K562 (cell line): Measurements from ENCODE around the gene LRRC61. TPM values are rescaled to one million over a fixed set of nuclear protein-coding genes. Genes with fewer than 3 reads are reported as not detected.
A peak's percentile ranks its signal among the peaks of the same experiment; 100 is the strongest.

Experiments used
- ATAC-seq: fragments of 200-7000 bp; cut with Tn5 transposase; 3 replicates; pipeline ENCODE4 v1.9.1; 2020; ENCODE audit warnings: moderate library complexity
- BruUV-seq: library from RNA; stranded (reverse); fragments of 400-500 nt; replicated peaks from 2 replicates; lab custom pipeline; 2021; lab: Mats Ljungman, UMichigan
- CTCF ChIA-PET: fragments of 300-600 bp; formaldehyde crosslinking; extraction: SDS; loops from one replicate; lab custom pipeline; 2021; ENCODE audit warnings: low intra/inter-chr PET ratio; lab: Yijun Ruan, JAX
- POLR2A ChIA-PET: fragments of 300-600, 350-650 bp; sonication (Branson Sonifier 250); formaldehyde crosslinking; extraction: SDS; loops from one replicate; lab custom pipeline; 2021; ENCODE audit warnings: antibody characterized with exemption, inconsistent platforms; lab: Yijun Ruan, JAX
- DNase-seq, 4 experiments: peaks; one replicate each; pipeline versions ENCODE4 v3.0.0 to v3.0.0-alpha.2; 2011 to 2018; ENCODE audit warnings: low spot score in 3 of 4, mixed read lengths in 3 of 4; ENCODE audit errors: extremely low read depth in 1 of 4
- FAIRE-seq: peaks from 2 replicates; lab custom pipeline; 2011; peaks lifted over from hg19 to GRCh38; lab: Jason Lieb, UNC
- H2AFZ ChIP-seq: 2 replicates; pipeline ENCODE4 v1.6.0; 2011; ENCODE audit warnings: low read depth, low read length, control low read depth, inconsistent platforms
- H3K27ac ChIP-seq: fragments of 200-600 bp; 3 replicates; pipeline ENCODE4 v1.8.0; 2011; ENCODE audit warnings: low read depth, mild to moderate bottlenecking, control low read depth, inconsistent platforms, low read length, moderate library complexity, mixed read lengths; ENCODE audit errors: extremely low read depth
- H3K27me3 ChIP-seq, 2 experiments: fragments of 300-600 bp in 1 of 2; 2 replicates in 1 of 2; 3 replicates in 1 of 2; pipeline versions ENCODE4 v1.6.0 to v1.8.0; 2011; ENCODE audit warnings: inconsistent platforms in 2 of 2, low read length in 2 of 2, mild to moderate bottlenecking in 1 of 2, mixed read lengths in 1 of 2, moderate library complexity in 1 of 2; ENCODE audit not compliant: control insufficient read depth in 2 of 2, insufficient read depth in 2 of 2
- H3K36me3 ChIP-seq: fragments of 300-600 bp; 3 replicates; pipeline ENCODE4 v1.8.0; 2011; ENCODE audit warnings: mild to moderate bottlenecking, low read length, inconsistent platforms; ENCODE audit not compliant: control insufficient read depth, insufficient read depth
- H3K4me1 ChIP-seq, 2 experiments: fragments of 200-600 bp in 1 of 2; replicated peaks in 1 of 2; 2 replicates in 1 of 2; 3 replicates in 1 of 2; pipeline versions ENCODE4 v1.5.1 to v1.8.0; 2011; ENCODE audit warnings: inconsistent platforms in 2 of 2, low read length in 2 of 2, mild to moderate bottlenecking in 1 of 2, mixed read lengths in 1 of 2, moderate library complexity in 1 of 2; ENCODE audit not compliant: control insufficient read depth in 2 of 2, insufficient read depth in 2 of 2
- H3K4me2 ChIP-seq: 2 replicates; pipeline ENCODE4 v1.6.1; 2011; ENCODE audit warnings: low read length, control low read depth, inconsistent platforms, mixed read lengths; ENCODE audit not compliant: insufficient read depth
- H3K4me3 ChIP-seq: fragments of 200-600 bp; sonication (generic), shearing (Covaris generic); 2 replicates; pipeline ENCODE4 v1.5.1; 2016; ENCODE audit warnings: control low read depth, inconsistent platforms
- H3K79me2 ChIP-seq: fragments of 200-600 bp; 3 replicates; pipeline ENCODE4 v1.8.0; 2011; ENCODE audit warnings: low read length, inconsistent platforms; ENCODE audit not compliant: control insufficient read depth, insufficient read depth
- H3K9ac ChIP-seq, 2 experiments: 2 replicates each; pipeline versions ENCODE4 v1.6.0 to v1.6.1; 2011; ENCODE audit warnings: low read depth in 2 of 2, low read length in 2 of 2, control low read depth in 1 of 2, inconsistent platforms in 1 of 2, mild to moderate bottlenecking in 1 of 2, mixed read lengths in 1 of 2; ENCODE audit not compliant: insufficient read depth in 1 of 2
- H3K9me1 ChIP-seq: one replicate; pipeline ENCODE4 v1.6.0; 2011; ENCODE audit warnings: inconsistent platforms, mild to moderate bottlenecking, low read length, moderate library complexity; ENCODE audit not compliant: control insufficient read depth, insufficient read depth
- H3K9me3 ChIP-seq: replicated peaks from 2 replicates; pipeline ENCODE4 v1.5.1; 2011; ENCODE audit warnings: low read depth, low read length, inconsistent platforms; ENCODE audit not compliant: control insufficient read depth, insufficient read depth
- H4K20me1 ChIP-seq: replicated peaks from 2 replicates; pipeline ENCODE4 v1.6.1; 2011; ENCODE audit warnings: low read length, inconsistent platforms, mixed read lengths; ENCODE audit not compliant: control insufficient read depth, insufficient read depth
- ASH1L ChIP-seq: fragments of 450-650 bp; IDR thresholded peaks from 2 replicates; pipeline ENCODE4 v1.6.1; 2018; ENCODE audit warnings: borderline replicate concordance, mild to moderate bottlenecking, low read depth; ENCODE audit not compliant: partially characterized antibody
- CEBPG ChIP-seq, 3 experiments: fragments of 200-800 bp in 1 of 3; sonication (Bioruptor generic) in 1 of 3; sonication (generic) in 1 of 3; formaldehyde crosslinking in 1 of 3; IDR thresholded peaks in 2 of 3; conservative IDR thresholded peaks in 1 of 3; 2 replicates each; pipeline versions ENCODE4 v1.6.1 to v1.8.0; 2016 to 2022; ENCODE audit warnings: missing compliant biosample characterization in 2 of 3, missing genetic modification characterization in 2 of 3, mild to moderate bottlenecking in 1 of 3, missing genetic modification reagents in 1 of 3
- FOXA1 ChIP-seq: fragments of 450-650 bp; IDR thresholded peaks from 2 replicates; pipeline ENCODE4 v1.6.1; 2016; ENCODE audit warnings: mild to moderate bottlenecking, borderline replicate concordance
- FOXK1 ChIP-seq: sonication (generic); formaldehyde crosslinking; IDR thresholded peaks from 2 replicates; pipeline ENCODE4 v1.8.0; 2022; ENCODE audit warnings: missing genetic modification reagents, mild to moderate bottlenecking, borderline replicate concordance
- FOXO4 ChIP-seq: fragments of 450-650 bp; formaldehyde crosslinking; IDR thresholded peaks from 2 replicates; pipeline ENCODE4 v1.4.0; 2020; ENCODE audit warnings: mild to moderate bottlenecking, moderate library complexity
- HES1 ChIP-seq: fragments of 450-650 bp; IDR thresholded peaks from 2 replicates; pipeline ENCODE4 v1.6.1; 2016; ENCODE audit warnings: low read depth, mild to moderate bottlenecking, moderate library complexity
- MAX ChIP-seq: sonication (generic); formaldehyde crosslinking; IDR thresholded peaks from 2 replicates; pipeline ENCODE4 v1.9.0; 2022; ENCODE audit warnings: mild to moderate bottlenecking, missing genetic modification reagents
- MITF ChIP-seq: IDR thresholded peaks from 2 replicates; pipeline ENCODE4 v1.6.1; 2014; ENCODE audit warnings: antibody characterized with exemption
- MTA1 ChIP-seq: fragments of 450-650 bp; IDR thresholded peaks from 2 replicates; pipeline ENCODE4 v1.6.1; 2017; ENCODE audit warnings: borderline replicate concordance
- MXI1 ChIP-seq: IDR thresholded peaks from 2 replicates; pipeline ENCODE4 v1.6.1; 2011; ENCODE audit warnings: low read depth, mild to moderate bottlenecking, improper control_type of control experiment, low read length
- PRPF4 ChIP-seq: fragments of 200-400 bp; formaldehyde crosslinking; IDR thresholded peaks from one replicate; pipeline ENCODE4 v1.6.1; 2017; ENCODE audit warnings: low read length, low read depth, mild to moderate bottlenecking; ENCODE audit not compliant: insufficient read depth, poor library complexity, severe bottlenecking
- RAD51 ChIP-seq: fragments of 450-650 bp; IDR thresholded peaks from 2 replicates; pipeline ENCODE4 v1.7.1; 2016; ENCODE audit warnings: low read depth, mild to moderate bottlenecking, borderline replicate concordance
- RBM22 ChIP-seq: fragments of 200-400 bp; formaldehyde crosslinking; IDR thresholded peaks from 2 replicates; pipeline ENCODE4 v1.6.1; 2018; ENCODE audit warnings: low read length, low read depth; ENCODE audit not compliant: poor library complexity, severe bottlenecking
- SRSF1 ChIP-seq: fragments of 200-400 bp; formaldehyde crosslinking; IDR thresholded peaks from 2 replicates; pipeline ENCODE4 v1.6.1; 2017; ENCODE audit warnings: mild to moderate bottlenecking, low read depth, low read length, moderate library complexity
- U2AF1 ChIP-seq: fragments of 200-400 bp; formaldehyde crosslinking; optimal IDR thresholded peaks from 2 replicates; pipeline ENCODE3; 2017; ENCODE audit warnings: mild to moderate bottlenecking, low read depth, low read length, moderate library complexity
- WGBS: fragments of 100-300 bp; shearing (Covaris generic); methylation state at CpG from one replicate; pipeline ENCODE4 v1.1.6; 2016; ENCODE audit warnings: low coverage, mixed read lengths; ENCODE audit not compliant: insufficient coverage; ENCODE audit errors: missing lambda C conversion rate; 5-methylcytosine and 5-hydroxymethylcytosine counted together
- in situ Hi-C: fragments of 300-500 bp; cut with MboI; formaldehyde crosslinking; loops from 4 replicates; pipeline ENCODE4 v1.15.0; 2018; ENCODE audit warnings: inconsistent platforms, mixed read lengths
- intact Hi-C: fragments of 100-400 bp; cut with micrococcal nuclease; formaldehyde crosslinking; loops from 2 replicates; pipeline ENCODE4 v1.14.2; 2022
- polyA plus RNA-seq, 8 experiments: library from polyadenylated mRNA; depleted of rRNA in 4 of 8; stranded (reverse) in 5 of 8; unstranded in 3 of 8; fragments of >200 nt; fragmentation: Nextera tagmentation in 2 of 8; fragmentation: Illumina TruSeq in 1 of 8; extraction: Ambion mirVana in 2 of 8; extraction: Trizol in 1 of 8; gene quantifications; 2 replicates each; pipeline versions ENCODE4 v1.2.1 to v1.2.3, GENCODE V29; 2011 to 2014; ENCODE audit warnings: inconsistent platforms in 1 of 8, missing spikeins in 1 of 8
- total RNA-seq, 7 experiments: library from RNA; depleted of rRNA in 6 of 7; stranded (reverse); fragments of >200 nt in 6 of 7; fragmentation: Illumina TruSeq in 2 of 7; extraction: Trizol in 2 of 7; gene quantifications; 2 replicates each; pipeline versions ENCODE4 v1.2.1 to v1.2.3, GENCODE V29; 2011 to 2021; ENCODE audit warnings: low replicate concordance in 1 of 7

LRRC61 gene
- total and polyA plus RNA-seq, 9 of the 15 experiments (the other 6 are each of a cell fraction or from before 2014, with no cell fraction given), result 1.3 to 55.2 (median 35.2) TPM

GRCh38 chr7:150332852-150333635 lies 9.9 kb downstream of the LRRC61 start (continued):
- TF ChIP-seq FOXK1 (no peak), U2AF1 (no peak)

GRCh38 chr7:150333659-150334058 lies 10.5 kb downstream of the LRRC61 start:
- Histone ChIP-seq H3K27me3 (no peaks in the 10 kb centered on the region), H3K9me3 (no peaks in the 10 kb centered on the region), H3K9ac (peak overlapping the region in 1 of 2 experiments; percentile 7; a peak in 2 of 4 replicates), H3K4me2 (no peak overlapping the region), H3K27ac (no peak overlapping the region), H3K4me1 (peaks cover 0 to 30% of the 10 kb centered on the region in 2 experiments; a peak in 1 of 5 replicates), H3K79me2 (peaks cover 3% of the 10 kb centered on the region; the same call in 1 of the 3 replicates), H2AFZ (no peak overlapping the region), H3K36me3 (peaks cover 74% of the 10 kb centered on the region), H3K4me3 (no peak overlapping the region), H4K20me1 (no peaks in the 10 kb centered on the region; the same call in 1 of the 2 replicates), H3K9me1 (peaks cover 6% of the 10 kb centered on the region)
- FAIRE-seq (no peak), DNase-seq (peak in 2 of 4 experiments; percentile 10 to 11), ATAC-seq (no peak)
- 80% methylated on average over 10 of the region's 10 CpGs for WGBS
- in situ Hi-C loops, result no loop called here
- POLR2A ChIA-PET, result interaction anchor here (0.9 to 1.6 kb wide), 4 partner anchors 12 to 36 kb away, joined by 3 to 4 read pairs (median 4); no protein-coding TSS in a partner anchor
- intact Hi-C loops, result no loop called here
- CTCF ChIA-PET, result interaction anchor here (0.6 kb wide), 1 partner anchor 52 kb away, joined by 3 read pairs; no protein-coding TSS in a partner anchor
- BruUV-seq, result no TSS peak
- TF ChIP-seq CEBPG (CRISPR knock-in tag; IDR thresholded peaks at IDR 0.05) (0 out of 2 replicates have a peak, but pooled peaks have one; percentile 16), CEBPG (tag; conservative IDR thresholded peaks at IDR 0.05 in 1 of 2, IDR thresholded peaks at IDR 0.05 in 1 of 2) (no peak), SRSF1 (no peak), RAD51 (no peak), FOXA1 (no peak), MTA1 (no peak), MAX (CRISPR knock-in tag) (0 out of 2 replicates have a peak, but pooled peaks have one; percentile 28), RBM22 (no peak), HES1 (no peak), MXI1 (no peak), PRPF4 (no peak), MITF (no peak), ASH1L (no peak), FOXO4 (CRISPR knock-in tag) (no peak)
